Stimulated activated naive CD4-positive, alpha-beta T cell treated with Interleukin-2 at 50 U/mL for 16 hours (primary cell): ENCODE results near the gene GPC5.
"Not testable (repeated sequence)": the region's sequence is repeated elsewhere in the genome, so short reads cannot be mapped to it uniquely, and the experiment has no call there.

Source experiments
- DNase-seq: peaks from one replicate; lab custom pipeline; 2025; lab: John Stamatoyannopoulos, UW

Gene GPC5

DNA sequence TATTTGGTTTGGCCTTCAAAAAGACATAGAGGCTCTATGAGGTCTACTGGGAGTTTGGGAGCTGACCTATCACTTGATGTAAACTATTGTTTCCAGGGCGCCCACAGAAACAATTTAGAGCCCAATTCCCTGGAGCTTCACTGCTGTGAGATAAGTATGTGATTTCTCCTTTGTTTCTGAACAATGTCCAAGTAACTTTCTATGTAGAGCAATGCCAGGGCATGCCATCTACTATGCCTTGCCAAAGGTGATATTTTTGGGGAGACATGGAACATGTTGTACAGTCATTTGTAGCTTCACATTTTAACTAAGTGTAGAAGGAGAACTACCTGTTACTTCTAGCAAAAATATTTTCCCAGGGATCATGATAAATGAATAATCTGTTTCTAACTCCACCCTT, 872.6 kb downstream of the GPC5 start:
- DNase-seq, result no peak

DNA sequence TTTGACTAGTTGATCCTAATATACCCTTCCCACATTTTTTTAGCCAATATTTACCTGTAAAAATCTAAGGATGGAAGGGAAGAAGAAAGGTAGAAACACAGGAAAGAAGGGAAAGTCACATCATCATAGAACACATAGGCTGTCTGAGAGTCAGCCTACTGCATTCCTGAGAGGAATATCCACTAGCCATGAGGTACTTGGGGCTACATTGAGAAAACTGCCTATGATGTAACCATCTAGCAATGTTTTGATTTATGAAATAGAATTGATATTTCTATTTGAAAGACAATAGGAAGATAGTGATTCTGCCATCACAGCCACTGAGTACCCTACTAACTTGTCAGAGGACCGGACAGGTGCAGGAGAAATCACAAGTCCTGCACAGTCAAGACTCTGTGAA, 873.8 kb downstream of the GPC5 start:
- DNase-seq, result no peak

- not testable (repeated sequence) for DNase-seq
Observed at GRCh38 chr13:92280986-92281385, 882.6 kb downstream of the GPC5 start.

DNA sequence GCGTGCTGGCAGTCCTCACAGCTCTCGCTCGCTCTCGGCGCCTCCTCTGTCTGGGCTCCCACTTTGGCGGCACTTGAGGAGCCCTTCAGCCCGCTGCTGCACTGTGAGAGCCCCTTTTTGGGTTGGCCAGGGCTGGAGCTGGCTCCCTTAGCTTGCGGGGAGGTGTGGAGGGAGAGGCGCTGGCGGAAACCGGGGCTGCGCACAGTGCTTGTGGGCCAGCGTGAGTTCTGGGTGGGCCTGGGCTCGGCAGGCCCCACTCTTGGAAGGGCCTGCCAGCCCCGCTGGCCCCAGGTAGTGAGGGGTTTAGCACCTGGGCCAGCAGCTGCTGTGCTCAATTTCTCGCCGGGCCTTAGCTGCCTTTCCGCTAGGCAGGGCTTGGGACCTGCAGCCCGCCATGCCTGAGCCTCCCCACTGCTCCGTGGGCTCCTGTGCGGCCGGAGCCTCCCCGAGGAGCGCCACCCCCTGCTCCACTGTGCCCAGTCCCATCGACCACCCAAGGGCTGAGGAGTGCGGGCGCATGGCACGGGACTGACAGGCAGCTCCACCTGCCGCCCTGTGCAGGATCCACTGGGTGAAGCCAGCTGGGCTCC, 892.4 kb downstream of the GPC5 start:
- DNase-seq, result not testable (repeated sequence)

DNA sequence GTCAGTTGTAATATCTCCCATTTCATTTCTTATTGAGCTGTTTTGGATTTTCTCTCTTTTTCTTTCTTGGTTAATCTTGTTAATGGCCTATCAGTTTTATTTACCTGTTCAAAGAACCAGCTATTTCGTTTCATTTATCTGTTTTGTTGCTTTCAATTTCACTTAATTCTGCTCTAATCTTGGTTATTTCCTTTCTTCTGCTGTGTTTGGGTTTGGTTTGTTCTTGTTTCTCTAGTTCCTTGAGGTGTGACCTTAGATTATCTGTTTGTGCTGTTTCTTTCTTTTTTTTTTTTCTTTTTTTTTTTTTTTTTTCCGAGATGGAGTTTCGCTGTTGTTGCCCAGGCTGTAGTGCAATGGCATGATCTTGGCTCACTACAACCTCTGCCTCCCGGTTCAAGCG, 896.1 kb downstream of the GPC5 start:
- not testable (repeated sequence) for DNase-seq

- not testable (repeated sequence) for DNase-seq
Observed at GRCh38 chr13:92296154-92296671, 897.8 kb downstream of the GPC5 start.

DNA sequence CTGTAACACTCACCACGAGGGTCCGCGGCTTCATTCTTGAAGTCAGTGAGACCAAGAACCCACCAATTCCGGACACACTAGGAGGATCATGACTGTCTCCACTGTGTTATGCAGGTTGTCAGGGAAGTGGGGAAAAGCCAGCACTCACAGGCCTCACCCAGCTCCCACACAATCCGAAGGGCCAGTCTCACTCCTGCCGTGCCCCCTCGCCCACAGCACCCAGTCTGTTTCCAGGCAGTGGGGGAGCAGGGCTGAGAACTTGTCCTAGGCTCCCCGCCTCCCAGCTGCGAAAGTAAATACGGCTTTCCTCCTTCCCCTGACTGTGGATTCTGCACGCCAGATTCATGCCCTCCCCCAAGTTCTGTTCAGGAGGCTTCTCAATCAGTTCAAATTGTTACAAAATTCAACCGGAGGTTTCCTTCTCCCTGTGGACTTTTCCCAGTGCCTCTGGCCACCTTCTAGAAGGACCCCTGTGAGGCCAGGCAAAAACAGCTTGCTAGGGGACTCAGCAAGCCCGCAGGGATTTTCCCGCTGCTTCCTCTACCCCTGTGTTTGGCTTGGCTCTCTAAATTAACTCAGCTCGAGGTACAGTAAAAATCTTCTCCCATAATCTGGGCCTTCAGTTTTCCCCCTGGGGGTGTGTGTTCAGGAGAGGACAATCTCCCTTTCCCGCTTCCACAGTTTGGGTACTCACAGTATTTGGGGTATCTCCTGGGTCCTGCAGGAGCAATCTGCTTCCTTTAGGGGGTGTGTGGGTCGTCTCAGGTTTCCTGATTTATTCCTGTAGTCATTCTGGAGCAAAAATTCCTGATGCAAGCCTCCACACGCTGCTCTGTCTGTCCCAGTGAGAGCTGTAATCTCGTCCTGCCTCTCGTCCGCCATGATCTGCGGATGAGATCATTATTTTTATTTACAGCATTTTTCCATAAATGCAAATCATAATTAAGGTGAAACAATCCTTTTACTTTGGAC, 899.8 kb downstream of the GPC5 start:
- DNase-seq, result no peak

- DNase-seq, result no peak
Observed at GRCh38 chr13:92300651-92301050, 902.2 kb downstream of the GPC5 start.

DNA sequence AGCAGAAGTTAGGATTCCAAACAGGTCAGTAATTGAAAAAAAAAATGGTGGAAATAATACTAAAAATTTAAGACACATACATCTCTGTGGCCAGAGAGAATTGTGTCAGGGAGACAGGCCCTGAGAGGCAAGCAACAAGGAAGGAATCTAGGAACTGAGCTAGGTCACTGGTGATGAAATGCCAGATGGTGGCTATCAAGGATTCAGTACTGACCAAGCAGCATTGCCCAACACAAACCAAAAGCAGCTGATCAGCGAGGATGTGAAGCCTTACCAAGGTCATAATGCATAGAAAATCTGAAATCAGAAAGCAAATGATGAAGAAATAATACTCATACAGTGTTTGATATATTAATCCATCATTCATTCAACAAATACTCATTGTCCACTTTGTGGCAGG, 905.0 kb downstream of the GPC5 start:
- DNase-seq, result no peak

GRCh38 chr13:92307752-92308151, 909.3 kb downstream of the GPC5 start:
- no peak for DNase-seq

DNA sequence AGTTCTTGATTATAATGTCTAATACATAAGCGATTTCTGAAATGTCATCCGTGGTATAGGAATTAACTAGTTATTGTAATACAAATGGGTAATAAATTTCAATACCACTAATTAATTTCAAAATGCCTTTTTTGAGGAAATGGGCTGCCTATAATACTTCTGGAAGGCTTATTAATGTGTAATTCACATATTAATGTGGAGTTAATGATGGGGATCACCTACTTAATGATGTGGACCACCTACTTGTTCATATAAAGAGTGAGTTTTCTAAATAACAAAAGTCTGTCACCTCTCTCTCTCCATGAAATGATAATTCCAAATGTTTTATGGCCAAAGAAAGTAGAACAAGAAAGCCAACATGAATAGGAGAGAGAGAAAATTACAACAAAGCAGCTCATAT, 914.4 kb downstream of the GPC5 start:
- no peak for DNase-seq

DNA sequence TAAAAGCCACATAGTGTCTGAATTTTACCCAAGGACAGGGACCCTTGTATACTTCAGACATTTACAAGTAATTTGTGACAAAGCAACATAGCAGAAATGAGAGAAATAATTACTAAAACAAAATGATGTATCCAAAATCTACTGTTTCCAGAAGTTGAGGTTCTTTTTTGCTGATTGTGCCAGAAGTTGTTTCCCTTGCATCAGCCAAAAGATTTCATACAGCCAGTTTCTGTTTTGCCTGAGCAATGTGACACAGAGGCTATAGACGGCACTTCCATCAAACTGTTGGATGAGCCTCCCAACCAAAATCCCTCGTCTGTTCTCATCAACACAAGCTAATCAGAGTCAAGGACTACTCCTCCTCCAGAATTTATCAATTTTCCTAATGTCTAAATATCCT, 915.0 kb downstream of the GPC5 start:
- DNase-seq, result no peak

DNA sequence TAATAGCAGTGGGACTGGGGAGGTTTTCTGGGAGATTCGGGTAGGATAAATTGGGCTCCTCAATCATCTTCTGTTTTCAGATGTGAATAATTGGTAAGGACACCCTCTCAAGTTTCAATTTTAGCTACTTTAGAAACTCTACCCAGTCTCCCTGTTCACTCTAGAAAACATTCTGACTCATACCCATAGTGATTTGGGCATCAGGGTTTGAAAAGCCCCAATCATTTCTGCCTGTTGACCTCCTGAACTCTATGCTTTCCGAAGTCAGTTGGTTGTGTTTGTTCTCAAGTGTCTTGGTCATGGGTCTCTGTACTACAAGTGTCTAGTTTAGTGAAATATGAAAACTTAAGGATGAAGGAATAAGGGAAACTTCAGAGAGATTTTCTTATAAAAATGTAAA, 916.8 kb downstream of the GPC5 start:
- no peak for DNase-seq

DNA sequence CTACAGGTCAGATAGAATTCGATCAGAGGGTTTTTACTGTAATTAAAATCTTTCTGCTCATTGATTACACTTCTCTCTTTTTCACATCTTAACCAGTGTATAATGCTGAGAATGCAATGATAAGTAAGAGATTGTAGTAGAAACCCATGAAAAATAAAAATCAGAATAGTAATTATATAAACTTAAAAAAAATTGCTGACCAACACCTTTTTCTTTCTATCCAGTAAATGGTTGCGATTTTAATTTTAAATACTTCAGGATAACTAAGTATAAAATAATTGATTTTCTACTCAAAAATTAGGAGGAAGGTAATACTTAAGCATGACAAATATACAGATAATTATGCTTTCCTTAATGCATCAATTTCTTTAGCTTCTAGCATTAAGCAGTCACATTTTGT, 917.6 kb downstream of the GPC5 start:
- no peak for DNase-seq

- no peak for DNase-seq
Observed at GRCh38 chr13:92317066-92317465, 918.6 kb downstream of the GPC5 start.

DNA sequence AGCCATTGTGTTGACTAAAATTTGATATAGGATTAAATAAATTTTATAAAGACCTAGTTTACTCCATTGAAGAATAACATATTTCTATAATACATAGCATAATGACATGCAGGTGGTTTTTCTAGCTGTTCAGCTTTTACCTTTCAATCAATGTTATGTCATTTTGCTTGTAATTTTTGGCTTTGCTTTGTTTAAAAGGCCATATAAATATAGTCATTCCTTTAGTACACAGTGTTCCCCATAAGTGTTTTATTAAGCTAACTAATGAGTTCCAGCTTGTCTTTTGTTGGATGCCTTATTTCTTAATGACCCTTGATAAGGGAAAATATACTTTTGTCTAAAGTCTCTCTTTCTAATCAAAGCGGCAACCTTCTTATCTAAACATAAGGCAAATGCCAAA, 921.9 kb downstream of the GPC5 start:
- no peak for DNase-seq

DNA sequence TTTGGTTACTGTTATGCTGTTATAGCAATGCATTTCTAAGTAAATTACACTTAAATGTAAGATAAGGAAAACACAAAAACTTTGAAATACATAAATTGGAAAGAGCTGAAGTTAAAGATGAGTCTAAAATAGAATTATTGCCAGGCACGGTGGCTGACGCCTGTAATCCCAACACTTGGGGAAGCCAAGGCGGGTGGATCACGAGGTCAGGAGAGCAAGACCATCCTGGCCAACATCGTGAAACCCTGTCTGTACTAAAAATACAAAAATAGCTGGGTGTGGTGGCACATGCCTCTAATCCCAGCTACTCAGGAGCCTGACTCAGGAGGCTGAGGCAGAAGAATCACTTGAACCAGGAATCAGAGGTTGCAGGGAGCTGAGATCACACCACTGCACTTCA, 922.8 kb downstream of the GPC5 start:
- no peak for DNase-seq

DNA sequence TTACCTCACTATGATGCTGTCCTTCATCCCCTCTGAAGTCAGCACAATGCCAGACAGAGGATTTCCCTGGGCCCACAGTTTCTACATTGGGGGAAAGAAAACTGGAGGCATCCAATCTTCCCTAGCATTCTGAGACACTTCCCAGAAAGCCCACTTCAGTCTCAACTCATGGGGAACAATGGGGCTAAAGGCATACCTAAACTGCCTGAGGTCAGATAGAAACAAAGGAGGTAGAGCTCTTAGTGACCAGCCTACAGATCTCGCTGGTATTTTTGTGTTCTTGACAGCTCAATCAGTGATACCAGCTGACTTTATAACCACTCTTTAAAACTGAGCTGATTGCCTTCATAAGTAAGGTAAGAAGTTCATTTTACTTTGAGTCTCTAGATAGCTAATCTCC, 947.2 kb downstream of the GPC5 start:
- DNase-seq, result no peak

- DNase-seq, result no peak
Observed at GRCh38 chr13:92346046-92346445, 947.6 kb downstream of the GPC5 start.

GRCh38 chr13:92354583-92354982, 956.2 kb downstream of the GPC5 start:
- DNase-seq, result no peak

GRCh38 chr13:92355213-92355612, 956.8 kb downstream of the GPC5 start:
- DNase-seq, result no peak

DNA sequence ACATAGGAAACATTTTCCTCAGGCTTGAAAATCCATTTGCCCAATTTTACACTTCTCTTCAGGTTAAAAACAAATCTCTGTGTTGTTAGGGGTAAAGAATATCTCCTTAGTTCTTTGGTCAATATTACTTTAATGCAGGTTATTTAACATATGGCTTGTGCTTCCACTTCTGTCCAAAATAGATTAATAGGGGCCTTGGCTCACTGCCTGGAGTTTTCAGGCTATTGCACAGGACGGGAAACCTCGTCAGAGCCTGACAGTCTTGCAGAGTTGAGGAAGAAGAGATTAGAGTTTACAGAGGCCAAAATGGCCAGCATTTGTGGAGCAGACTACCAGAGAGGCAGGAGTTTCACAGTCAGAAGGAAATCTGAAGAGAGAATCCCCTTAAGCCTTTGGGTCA, 964.3 kb downstream of the GPC5 start:
- no peak for DNase-seq

DNA sequence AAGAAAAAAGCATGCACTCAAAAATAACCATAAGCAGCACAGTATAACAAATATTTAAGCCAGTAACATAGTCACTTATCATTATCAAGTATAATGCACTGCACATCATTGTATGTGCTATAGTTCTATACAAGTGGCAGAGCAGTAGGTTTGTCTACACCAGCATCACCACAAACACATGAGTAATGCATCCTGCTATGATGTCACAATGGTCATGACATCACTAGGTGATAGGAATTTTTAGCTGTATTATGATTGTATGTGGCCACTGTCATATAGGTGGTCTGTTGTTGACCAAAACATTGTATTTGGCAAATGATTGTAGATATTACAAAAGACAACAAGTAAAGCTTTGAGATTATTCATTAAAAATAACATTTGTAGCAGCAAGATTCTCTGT, 967.5 kb downstream of the GPC5 start:
- DNase-seq, result no peak
